Measurements from ENCODE around the gene SCAMP4.

SCAMP4 gene

DNA sequence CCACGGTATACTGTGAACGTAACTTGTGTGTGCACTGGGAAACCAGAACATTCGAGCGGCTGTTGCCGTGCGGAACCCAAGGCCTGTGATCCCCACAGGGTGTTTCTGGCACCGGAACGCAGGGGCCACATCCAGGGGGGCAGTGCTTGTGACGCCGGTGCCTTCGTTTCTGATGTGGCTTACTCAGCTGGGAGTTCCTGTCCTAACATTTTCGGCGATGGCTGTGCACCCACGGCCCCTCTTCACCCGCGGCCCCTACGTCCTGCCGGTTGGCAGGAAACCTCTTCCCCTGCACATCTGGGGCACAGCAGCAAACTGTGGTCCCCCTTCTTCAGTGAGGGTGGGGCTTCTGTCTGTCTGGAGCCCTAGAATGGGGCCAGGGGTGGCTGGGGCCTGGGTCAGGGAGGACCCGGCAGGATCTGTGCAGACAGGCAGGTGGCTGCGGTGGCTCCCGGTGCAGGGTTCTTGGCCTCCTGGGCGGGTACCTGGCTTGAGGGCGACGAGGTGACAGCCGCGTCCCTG, 61.9 kb downstream of the SCAMP4 start:
- no peak for DNase-seq

DNA sequence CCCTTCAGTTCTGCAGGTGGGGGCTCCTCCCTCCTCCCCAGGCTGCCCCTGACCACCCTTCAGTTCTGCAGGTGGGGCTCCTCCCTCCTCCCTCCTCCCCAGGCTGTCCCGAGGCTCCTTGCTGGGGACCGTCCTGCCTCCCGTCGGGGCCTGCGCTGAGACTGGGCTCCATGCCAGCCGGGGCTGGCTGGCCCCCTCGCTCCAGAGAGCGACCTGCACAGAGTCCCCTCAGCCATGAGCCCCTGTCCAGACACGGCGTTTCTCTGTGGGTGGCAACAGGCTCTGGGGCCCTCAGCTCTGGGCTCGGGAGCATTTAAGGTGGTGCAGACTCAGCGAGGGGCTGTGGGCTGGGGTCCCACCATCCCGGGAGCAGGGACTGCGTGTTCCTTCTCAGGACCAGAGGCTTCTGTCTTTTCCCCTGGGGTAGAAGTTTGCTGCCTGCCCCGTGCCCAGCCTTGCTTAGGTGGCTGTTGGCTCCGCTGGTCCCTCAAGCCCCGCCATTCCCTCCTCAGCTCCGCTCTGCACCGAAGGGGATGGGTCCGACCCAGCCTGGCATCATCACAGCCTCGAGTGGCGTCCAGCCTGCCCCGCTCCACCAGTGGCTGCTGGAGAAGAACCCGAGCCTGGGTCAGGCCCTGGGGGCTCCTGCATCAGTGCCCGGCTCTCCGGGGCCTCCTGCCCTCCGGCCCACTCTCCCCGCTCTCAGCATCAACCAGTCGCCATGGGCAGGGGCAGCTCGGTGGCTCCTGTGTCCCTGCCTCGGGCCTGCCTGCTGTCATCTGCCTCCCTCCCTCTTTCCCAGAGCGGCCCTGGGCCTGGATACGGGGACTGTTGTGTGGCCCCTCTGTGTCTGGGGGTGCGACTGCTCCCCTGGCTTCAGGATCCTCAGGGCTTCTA, 63.3 kb downstream of the SCAMP4 start:
- no peak for DNase-seq

DNA sequence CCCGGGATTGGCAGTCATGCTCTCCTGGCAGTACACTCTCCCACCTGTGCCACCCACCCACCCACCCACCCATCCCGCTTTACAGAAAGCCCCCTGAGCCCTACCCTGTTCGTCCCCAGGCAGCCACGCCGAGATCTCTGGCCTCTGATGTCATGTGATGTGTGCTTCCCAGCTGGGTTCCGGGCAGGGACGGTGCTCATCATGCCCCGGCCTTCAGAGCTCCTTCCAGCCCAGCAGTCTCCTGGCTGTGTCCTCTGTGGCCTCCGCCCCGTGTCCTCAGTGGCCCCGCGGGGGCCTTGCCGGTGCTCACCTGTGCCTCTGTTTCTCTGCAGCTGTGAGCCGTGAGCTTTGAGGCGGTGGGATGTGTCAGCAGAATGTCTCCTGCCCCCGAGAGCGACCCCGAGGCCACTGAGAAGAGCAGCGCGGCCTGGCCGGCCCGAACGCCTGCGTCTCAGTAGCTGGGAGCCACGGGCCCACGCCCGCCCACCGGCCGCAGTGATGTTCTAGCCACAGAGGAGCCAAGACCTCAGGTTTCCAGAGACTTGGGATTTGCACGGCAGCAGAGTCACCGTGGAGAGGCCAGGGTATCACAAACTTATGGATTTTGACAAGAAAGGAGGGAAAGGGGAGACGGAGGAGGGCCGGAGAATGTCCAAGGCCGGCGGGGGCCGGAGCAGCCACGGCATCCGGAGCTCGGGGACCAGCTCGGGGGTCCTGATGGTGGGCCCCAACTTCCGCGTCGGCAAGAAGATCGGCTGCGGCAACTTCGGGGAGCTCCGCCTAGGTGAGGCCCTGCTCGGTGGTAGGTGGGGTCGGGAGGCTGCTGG, 64.2 kb downstream of the SCAMP4 start:
- DNase-seq = no peak

- no peak for DNase-seq
Observed at GRCh38 chr19:1970003-1970805, 65.0 kb downstream of the SCAMP4 start.

GRCh38 chr19:1970806-1971502, 65.8 kb downstream of the SCAMP4 start:
- DNase-seq = no peak

- DNase-seq = no peak
Observed at GRCh38 chr19:1974381-1975161, 69.4 kb downstream of the SCAMP4 start.

- no peak for DNase-seq
Observed at GRCh38 chr19:1975162-1975480, 69.9 kb downstream of the SCAMP4 start.

Measured in CD4-positive, alpha-beta T cell treated with Interleukin-15 for 1 hour (primary cell).